Uterus (tissue), 4 donors: ENCODE data around the gene TMEM132E. TPM values are rescaled to one million over a fixed set of nuclear protein-coding genes. Genes with fewer than 3 reads are reported as not detected.

Source experiments
- DNase-seq, 2 donors: peaks; one replicate each; pipeline ENCODE4 v3.0.0-alpha.2; 2019 to 2020
- H3K27ac ChIP-seq, 2 donors: fragments of 200-600 bp; sonication (generic); 1 replicate in 1 of 2; 2 replicates in 1 of 2; pipeline ENCODE4 v1.5.1; 2016 to 2018
- H3K27me3 ChIP-seq, 2 donors: fragments of 200-600 bp; sonication (generic); one replicate each; pipeline ENCODE4 v1.5.1; 2018 to 2019; ENCODE audit warnings: control low read depth in 1 of 2
- H3K36me3 ChIP-seq, 2 donors: fragments of 200-600 bp; sonication (generic); one replicate each; pipeline ENCODE4 v1.5.1; 2019; ENCODE audit warnings: control low read depth in 1 of 2
- H3K4me1 ChIP-seq, 2 donors: fragments of 200-600 bp; sonication (generic); one replicate each; pipeline ENCODE4 v1.5.1; 2018 to 2019; ENCODE audit warnings: control low read depth in 1 of 2
- H3K4me3 ChIP-seq, 2 donors: fragments of 200-600 bp; sonication (generic); 1 replicate in 1 of 2; 2 replicates in 1 of 2; pipeline ENCODE4 v1.5.1; 2018 to 2019; ENCODE audit warnings: mild to moderate bottlenecking in 1 of 2
- H3K9me3 ChIP-seq, 2 donors: fragments of 200-600 bp; sonication (generic); one replicate each; pipeline ENCODE4 v1.5.1; 2019; ENCODE audit warnings: control low read depth in 1 of 2
- POLR2A ChIP-seq, 2 donors: fragments of 450-650 bp; IDR thresholded peaks; one replicate each; pipeline ENCODE4 v1.6.1; 2016; ENCODE audit warnings: antibody characterized with exemption in 2 of 2, mild to moderate bottlenecking in 1 of 2, moderate library complexity in 1 of 2
- intact Hi-C: fragments of 100-400 bp; cut with DNase I; formaldehyde crosslinking; loops from one replicate; pipeline ENCODE4 v1.15.1; 2023; ENCODE audit warnings: low total_unique reads
- total RNA-seq, 4 donors: library from RNA; depleted of rRNA in 3 of 4; stranded (reverse); fragments of >200 nt in 3 of 4; gene quantifications; one replicate each; pipeline versions ENCODE4 v1.1.0 to v1.2.4, GENCODE V29; 2014 to 2023
- TF ChIP-seq, protein P1 (sequence below), 4 experiments: fragments of 200-600 bp in 2 of 4; fragments of 450-650 bp in 2 of 4; sonication (generic) in 2 of 4; IDR thresholded peaks; one replicate each; pipeline ENCODE4 v1.5.1; 2016 to 2019; ENCODE audit warnings: antibody characterized with exemption in 4 of 4, mild to moderate bottlenecking in 2 of 4, moderate library complexity in 1 of 4
- donor health status: DM: yes; HTN: yes; CAD: no.

TMEM132E gene
- total RNA-seq, 4 donors from 2014 or later, result 0.90 TPM; not detected in 3

- no peak overlapping the region for H3K27ac ChIP-seq
- no peaks in the 10 kb centered on the region for H3K9me3 ChIP-seq
- peak overlapping the region in 1 of 2 donors; percentile 15 for H3K4me3 ChIP-seq
- no peak for DNase-seq
- intact Hi-C loops, result no loop called here
- H3K4me1 ChIP-seq, result peaks cover 0 to 30% of the 10 kb centered on the region in 2 donors
- peaks cover 0 to 9% of the 10 kb centered on the region in 2 donors for H3K27me3 ChIP-seq
- TF ChIP-seq, protein P1, sequence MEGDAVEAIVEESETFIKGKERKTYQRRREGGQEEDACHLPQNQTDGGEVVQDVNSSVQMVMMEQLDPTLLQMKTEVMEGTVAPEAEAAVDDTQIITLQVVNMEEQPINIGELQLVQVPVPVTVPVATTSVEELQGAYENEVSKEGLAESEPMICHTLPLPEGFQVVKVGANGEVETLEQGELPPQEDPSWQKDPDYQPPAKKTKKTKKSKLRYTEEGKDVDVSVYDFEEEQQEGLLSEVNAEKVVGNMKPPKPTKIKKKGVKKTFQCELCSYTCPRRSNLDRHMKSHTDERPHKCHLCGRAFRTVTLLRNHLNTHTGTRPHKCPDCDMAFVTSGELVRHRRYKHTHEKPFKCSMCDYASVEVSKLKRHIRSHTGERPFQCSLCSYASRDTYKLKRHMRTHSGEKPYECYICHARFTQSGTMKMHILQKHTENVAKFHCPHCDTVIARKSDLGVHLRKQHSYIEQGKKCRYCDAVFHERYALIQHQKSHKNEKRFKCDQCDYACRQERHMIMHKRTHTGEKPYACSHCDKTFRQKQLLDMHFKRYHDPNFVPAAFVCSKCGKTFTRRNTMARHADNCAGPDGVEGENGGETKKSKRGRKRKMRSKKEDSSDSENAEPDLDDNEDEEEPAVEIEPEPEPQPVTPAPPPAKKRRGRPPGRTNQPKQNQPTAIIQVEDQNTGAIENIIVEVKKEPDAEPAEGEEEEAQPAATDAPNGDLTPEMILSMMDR (IDR thresholded peaks at IDR 0.05), result no peak
- TF ChIP-seq POLR2A (IDR thresholded peaks at IDR 0.05), result no peak
- H3K36me3 ChIP-seq, result no peaks in the 10 kb centered on the region
Observed at GRCh38 chr17:34581446-34582184, 2.2 kb downstream of the TMEM132E start.

DNA sequence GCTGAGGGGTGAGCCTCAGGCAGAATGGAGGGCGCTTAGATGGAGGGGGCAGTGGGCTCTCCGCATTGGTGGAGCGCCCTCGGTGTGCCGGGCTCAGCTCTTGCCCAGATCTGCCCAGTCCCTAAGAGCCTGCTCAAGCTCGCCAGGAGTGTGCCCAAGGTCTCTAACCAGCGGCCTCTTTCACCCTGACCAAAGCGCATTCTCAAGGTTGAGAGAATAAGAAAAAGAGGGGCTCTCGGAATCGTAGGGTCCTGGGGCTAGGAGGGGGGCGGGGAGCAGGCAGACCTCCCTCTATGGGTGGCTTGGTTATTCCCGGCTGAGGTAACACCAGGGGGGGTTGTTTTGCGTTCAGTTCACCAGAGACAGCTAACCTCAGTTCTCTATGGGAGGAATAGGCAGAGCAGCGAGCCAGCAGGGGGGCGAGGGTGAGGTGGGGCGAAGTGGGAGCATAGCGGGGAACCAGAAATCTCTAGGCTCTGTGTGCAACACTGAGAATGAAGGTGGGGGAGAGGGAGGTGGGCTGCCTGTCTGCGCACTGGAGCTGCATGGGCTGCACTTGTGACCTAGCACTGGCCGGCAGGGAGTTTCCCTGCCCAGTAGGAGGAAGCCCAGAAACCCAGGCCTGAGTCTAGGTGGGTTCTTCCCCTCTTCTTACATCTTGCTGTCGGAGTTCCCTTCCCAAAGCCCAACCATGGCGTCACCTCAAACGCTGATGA is 3.0 kb downstream of the TMEM132E start:
- Histone ChIP-seq H3K4me3 (no peak overlapping the region), H3K27me3 (peaks cover 0 to 9% of the 10 kb centered on the region in 2 donors), H3K36me3 (no peaks in the 10 kb centered on the region), H3K27ac (no peak overlapping the region), H3K9me3 (no peaks in the 10 kb centered on the region), H3K4me1 (peaks cover 0 to 30% of the 10 kb centered on the region in 2 donors)
- intact Hi-C loops, result no loop called here
- DNase-seq, result no peak
- TF ChIP-seq POLR2A (IDR thresholded peaks at IDR 0.05), result no peak
- TF ChIP-seq, protein P1 (IDR thresholded peaks at IDR 0.05), result no peak

- H3K27me3 ChIP-seq, result peaks cover 0 to 9% of the 10 kb centered on the region in 2 donors
- no peaks in the 10 kb centered on the region for H3K36me3 ChIP-seq
- DNase-seq, result no peak
- no peak overlapping the region for H3K27ac ChIP-seq
- no peak overlapping the region for H3K4me3 ChIP-seq
- no peaks in the 10 kb centered on the region for H3K9me3 ChIP-seq
- no peak for TF ChIP-seq POLR2A (IDR thresholded peaks at IDR 0.05)
- TF ChIP-seq, protein P1 (IDR thresholded peaks at IDR 0.05), result no peak
- peaks cover 0 to 30% of the 10 kb centered on the region in 2 donors for H3K4me1 ChIP-seq
- intact Hi-C loops, result no loop called here
Observed at GRCh38 chr17:34582901-34583245, 3.5 kb downstream of the TMEM132E start.

- H3K4me1 ChIP-seq, result peaks cover 0 to 22% of the 10 kb centered on the region in 2 donors
- TF ChIP-seq POLR2A (IDR thresholded peaks at IDR 0.05), result no peak
- TF ChIP-seq, protein P1 (IDR thresholded peaks at IDR 0.05), result no peak
- peaks cover 0 to 9% of the 10 kb centered on the region in 2 donors for H3K27me3 ChIP-seq
- no peaks in the 10 kb centered on the region for H3K9me3 ChIP-seq
- DNase-seq, result no peak
- no peak overlapping the region for H3K4me3 ChIP-seq
- no peak overlapping the region for H3K27ac ChIP-seq
- intact Hi-C loops, result no loop called here
- H3K36me3 ChIP-seq, result no peaks in the 10 kb centered on the region
Observed at GRCh38 chr17:34584805-34585416, 5.5 kb downstream of the TMEM132E start.
